Erythroblast (primary cell): ENCODE results near the gene FBXL13.
"Not testable (repeated sequence)": the region's sequence is repeated elsewhere in the genome, so short reads cannot be mapped to it uniquely, and the experiment has no call there.

Experiments
- DNase-seq, 2 experiments: peaks; one replicate each; lab custom pipeline; 2025; lab: John Stamatoyannopoulos, UW
- GATA1 ChIP-seq: IDR thresholded peaks from 2 replicates; pipeline ENCODE4 v1.6.1; 2011; ENCODE audit warnings: low read depth, mild to moderate bottlenecking, control low read depth, low read length, moderate library complexity
- POLR2A ChIP-seq: IDR thresholded peaks from 2 replicates; pipeline ENCODE4 v1.6.1; 2011; ENCODE audit warnings: mild to moderate bottlenecking, low read length

The FBXL13 gene

DNA sequence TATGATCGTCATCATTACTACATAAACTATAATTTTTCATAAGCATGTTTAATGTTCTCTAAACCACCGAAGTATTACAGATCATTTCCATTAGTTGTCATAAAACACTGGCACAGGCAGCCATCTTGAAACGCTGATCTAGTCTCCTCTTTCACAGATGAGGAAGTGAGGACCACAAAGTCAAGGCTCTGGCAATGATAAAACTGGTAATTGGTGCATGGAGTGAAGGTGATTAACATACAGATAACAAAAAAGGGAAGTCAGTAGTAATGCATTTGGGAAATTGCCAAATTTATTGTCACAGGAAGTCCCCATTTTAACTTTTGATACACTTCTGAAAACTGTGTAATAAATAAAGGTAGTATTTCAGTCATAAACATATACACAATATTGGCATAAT lies 49.3 kb downstream of the FBXL13 start:
- peak; percentile 5 to 21 for DNase-seq
- TF ChIP-seq GATA1 (no peak), POLR2A (no peak)

DNA sequence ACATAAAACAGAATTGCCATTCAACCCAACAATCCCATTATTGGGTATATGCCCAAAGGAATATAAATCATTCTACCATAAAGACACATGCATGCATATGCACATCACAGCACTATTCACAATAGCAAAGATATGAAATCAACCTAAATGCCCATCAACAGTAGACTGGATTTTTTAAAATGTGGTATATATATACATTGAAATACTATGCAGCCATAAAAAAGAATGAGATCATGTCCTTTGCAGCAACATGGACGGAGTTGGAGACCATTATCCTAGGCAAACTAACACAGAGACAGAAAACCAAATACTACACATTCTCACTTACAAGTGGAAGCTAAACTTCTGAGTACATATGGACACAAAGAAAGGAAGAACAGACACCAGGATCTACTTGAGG lies 51.0 kb downstream of the FBXL13 start:
- not testable (repeated sequence) for DNase-seq

DNA sequence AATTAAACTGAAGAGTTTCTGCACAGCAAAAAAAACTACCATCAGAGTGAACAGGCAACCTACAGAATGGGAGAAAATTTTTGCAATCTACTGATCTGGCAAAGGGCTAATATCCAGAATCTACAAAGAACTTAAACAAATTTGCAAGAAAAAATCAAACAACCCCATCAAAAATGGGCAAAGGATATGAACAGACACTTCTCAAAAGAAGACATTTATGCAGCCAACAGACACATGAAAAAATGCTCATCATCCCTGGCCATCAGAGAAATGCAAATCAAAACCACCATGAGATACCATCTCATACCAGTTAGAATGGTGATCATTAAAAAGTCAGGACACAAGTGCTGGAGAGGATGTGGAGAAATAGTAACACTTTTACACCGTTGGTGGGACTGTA lies 53.1 kb downstream of the FBXL13 start:
- DNase-seq = not testable (repeated sequence)

GRCh38 chr7:103020876-103021275 lies 53.7 kb downstream of the FBXL13 start:
- not testable (repeated sequence) for DNase-seq

GRCh38 chr7:103018295-103018694 lies 56.3 kb downstream of the FBXL13 start:
- not testable (repeated sequence) for DNase-seq

GRCh38 chr7:103011650-103012049 lies 62.9 kb downstream of the FBXL13 start:
- TF ChIP-seq GATA1 = no peak
- TF ChIP-seq POLR2A = no peak
- DNase-seq = no peak

DNA sequence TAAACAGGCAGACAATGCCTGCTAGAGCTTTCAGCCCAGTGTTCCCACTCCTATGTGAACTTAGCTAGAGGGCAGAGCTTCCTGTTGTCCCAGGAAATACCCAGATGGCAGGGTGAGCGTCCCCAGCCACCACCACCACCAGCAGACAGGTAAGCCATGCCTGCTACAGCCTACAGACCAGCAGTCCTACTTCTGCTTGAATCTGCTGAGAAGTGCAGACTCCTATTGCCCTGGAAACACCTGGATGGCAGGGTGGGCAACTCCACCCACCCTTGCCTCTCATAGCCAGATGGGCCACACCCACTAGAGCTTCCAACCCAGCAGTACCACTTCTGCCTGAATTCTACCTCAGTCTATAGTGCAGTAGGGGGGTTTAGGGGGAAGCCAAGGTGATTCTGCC lies 64.4 kb downstream of the FBXL13 start:
- no peak for DNase-seq
- no peak for TF ChIP-seq POLR2A
- TF ChIP-seq GATA1 = no peak

- no peak for TF ChIP-seq GATA1
- TF ChIP-seq POLR2A = no peak
- DNase-seq = no peak
Measured at GRCh38 chr7:103009466-103010185, 65.0 kb downstream of the FBXL13 start.

- no peak for DNase-seq
- no peak for TF ChIP-seq POLR2A
- no peak for TF ChIP-seq GATA1
Measured at GRCh38 chr7:103003004-103003403, 71.6 kb downstream of the FBXL13 start.

DNA sequence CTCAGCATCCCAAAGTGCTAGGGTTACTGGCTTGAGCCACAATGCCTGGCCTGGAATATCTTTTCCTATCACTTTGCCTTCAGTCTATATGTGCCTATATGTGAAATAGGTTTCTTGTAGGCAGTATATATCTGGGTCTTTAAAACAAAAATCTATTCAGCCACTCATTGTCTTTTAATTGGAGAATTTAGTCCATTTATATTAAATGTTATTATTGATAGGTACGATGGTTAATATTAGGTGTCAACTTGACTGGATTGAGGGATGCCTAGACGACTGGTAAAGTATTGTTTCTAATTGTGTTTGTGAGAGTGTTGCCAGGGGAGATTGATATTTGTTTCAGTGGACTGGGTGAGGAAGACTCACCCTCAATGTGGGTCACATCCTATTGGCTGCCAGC lies 73.4 kb downstream of the FBXL13 start:
- DNase-seq = no peak
- TF ChIP-seq POLR2A (no peak), GATA1 (no peak)

- DNase-seq = no peak
- no peak for TF ChIP-seq GATA1
Measured at GRCh38 chr7:102996957-102997356, 77.6 kb downstream of the FBXL13 start.

GRCh38 chr7:102995609-102996008 lies 79.0 kb downstream of the FBXL13 start:
- DNase-seq = not testable (repeated sequence)

- DNase-seq = peak in 1 of 2 experiments; percentile 8
- no peak for TF ChIP-seq GATA1
- no peak for TF ChIP-seq POLR2A
Measured at GRCh38 chr7:102994567-102994966, 80.0 kb downstream of the FBXL13 start.

- DNase-seq = no peak
- TF ChIP-seq POLR2A (no peak), GATA1 (no peak)
Measured at GRCh38 chr7:102993718-102994029, 80.9 kb downstream of the FBXL13 start.

DNA sequence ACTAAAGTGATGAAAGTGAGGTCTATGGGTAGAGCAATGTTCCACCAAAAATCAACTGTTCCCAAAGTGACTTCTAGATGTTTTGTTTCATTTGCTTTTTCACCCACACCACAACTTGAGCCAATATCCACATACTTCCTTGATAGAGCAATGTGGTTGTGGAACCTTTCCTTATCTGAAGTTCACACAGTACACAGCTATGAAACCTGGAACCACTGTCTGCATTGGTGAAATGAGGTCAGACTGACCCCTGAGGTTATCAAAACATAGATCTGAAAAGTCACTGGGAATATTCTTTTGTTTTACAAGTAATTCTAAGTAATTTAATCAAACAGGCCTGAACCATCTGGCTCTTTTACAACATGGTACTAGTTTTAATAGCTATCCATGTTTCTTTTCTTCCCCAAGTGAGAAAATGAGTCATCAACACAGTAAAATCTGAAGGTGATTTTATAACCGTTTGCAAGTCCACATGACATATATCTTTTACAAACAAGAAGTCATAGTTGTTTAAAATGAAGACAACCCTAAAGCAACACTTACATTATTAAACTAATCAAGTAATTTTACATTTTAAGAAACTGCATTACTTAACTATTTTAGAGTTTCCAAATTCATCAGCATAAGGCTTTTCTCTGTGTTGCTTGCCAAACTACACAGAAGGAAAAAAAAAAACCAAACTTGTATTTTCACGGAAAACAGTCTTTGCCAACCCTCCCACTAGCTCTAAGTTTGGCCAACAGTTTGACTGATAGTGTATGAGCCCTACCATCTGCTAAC lies 81.5 kb downstream of the FBXL13 start:
- DNase-seq = peak; percentile 16 to 41
- TF ChIP-seq POLR2A = no peak
- no peak for TF ChIP-seq GATA1

- TF ChIP-seq POLR2A (no peak), GATA1 (no peak)
- no peak for DNase-seq
Measured at GRCh38 chr7:102992509-102992937, 82.1 kb downstream of the FBXL13 start.
